Measurements from ENCODE around the gene ENDOV.

DNA sequence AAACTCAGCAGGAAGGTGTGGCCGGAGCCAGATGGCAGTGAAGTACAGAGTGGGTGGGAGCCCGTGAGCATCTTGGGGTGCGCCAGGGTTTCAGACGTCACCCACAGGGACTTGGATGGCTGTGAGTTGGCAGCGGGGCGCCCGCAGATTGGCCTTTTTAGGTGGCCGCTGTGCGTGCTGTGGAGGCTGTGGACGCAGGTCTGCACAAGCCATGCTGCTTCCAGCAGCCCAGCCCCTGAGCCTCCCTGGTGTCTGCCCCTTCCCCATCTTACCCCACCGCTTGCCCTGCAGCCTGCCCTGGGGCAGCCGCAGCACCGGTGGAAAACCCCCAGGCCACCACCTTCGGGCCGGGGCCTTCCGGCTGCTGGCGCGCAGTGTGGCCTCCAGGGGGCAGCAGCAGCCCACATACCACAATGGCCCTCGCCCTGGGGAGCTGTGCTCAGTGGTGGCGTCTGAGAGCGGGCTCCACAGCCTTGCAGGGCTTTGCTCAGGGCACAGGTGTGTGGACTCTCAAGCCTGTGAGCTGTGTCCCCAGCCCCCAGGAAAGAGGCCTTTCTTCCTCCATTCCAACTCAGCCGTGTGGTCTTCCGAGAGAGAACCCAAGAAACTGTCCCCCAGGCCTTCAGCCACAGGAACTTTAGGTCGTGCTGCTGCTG is 11.8 kb downstream of the ENDOV start:
- TF ChIP-seq, protein P1, sequence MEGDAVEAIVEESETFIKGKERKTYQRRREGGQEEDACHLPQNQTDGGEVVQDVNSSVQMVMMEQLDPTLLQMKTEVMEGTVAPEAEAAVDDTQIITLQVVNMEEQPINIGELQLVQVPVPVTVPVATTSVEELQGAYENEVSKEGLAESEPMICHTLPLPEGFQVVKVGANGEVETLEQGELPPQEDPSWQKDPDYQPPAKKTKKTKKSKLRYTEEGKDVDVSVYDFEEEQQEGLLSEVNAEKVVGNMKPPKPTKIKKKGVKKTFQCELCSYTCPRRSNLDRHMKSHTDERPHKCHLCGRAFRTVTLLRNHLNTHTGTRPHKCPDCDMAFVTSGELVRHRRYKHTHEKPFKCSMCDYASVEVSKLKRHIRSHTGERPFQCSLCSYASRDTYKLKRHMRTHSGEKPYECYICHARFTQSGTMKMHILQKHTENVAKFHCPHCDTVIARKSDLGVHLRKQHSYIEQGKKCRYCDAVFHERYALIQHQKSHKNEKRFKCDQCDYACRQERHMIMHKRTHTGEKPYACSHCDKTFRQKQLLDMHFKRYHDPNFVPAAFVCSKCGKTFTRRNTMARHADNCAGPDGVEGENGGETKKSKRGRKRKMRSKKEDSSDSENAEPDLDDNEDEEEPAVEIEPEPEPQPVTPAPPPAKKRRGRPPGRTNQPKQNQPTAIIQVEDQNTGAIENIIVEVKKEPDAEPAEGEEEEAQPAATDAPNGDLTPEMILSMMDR (IDR thresholded peaks at IDR 0.05): peak in 3 of 4 experiments; percentile 96 to 100 (median 98)
- no peak for TF ChIP-seq POLR2A (IDR thresholded peaks at IDR 0.05)
- no peak for TF ChIP-seq EP300 (IDR thresholded peaks at IDR 0.05)
